Endodermal cell (in vitro differentiated cells): Measurements from ENCODE around the gene KIT. TPM values are rescaled to one million over a fixed set of nuclear protein-coding genes. Genes with fewer than 3 reads are reported as not detected.

Source experiments
- DNase-seq: peaks from one replicate; pipeline ENCODE4 v3.0.0-alpha.2; 2017
- H3K27ac ChIP-seq: 2 replicates; pipeline ENCODE4 v1.5.1; 2013; ENCODE audit warnings: mild to moderate bottlenecking, low read depth, low read length, moderate library complexity
- H3K27me3 ChIP-seq: 2 replicates; pipeline ENCODE4 v1.6.1; 2013; ENCODE audit warnings: mild to moderate bottlenecking, low read length, moderate library complexity; ENCODE audit not compliant: insufficient read depth, control insufficient read depth, poor library complexity, severe bottlenecking
- H3K36me3 ChIP-seq: 2 replicates; pipeline ENCODE4 v1.7.0; 2013; ENCODE audit warnings: mild to moderate bottlenecking, low read length, moderate library complexity; ENCODE audit not compliant: control insufficient read depth, insufficient read depth
- H3K4me1 ChIP-seq: one replicate; pipeline ENCODE4 v1.7.0; 2013; ENCODE audit warnings: low read length; ENCODE audit not compliant: control insufficient read depth, insufficient read depth
- H3K4me3 ChIP-seq: 2 replicates; pipeline ENCODE4 v1.5.1; 2013; ENCODE audit warnings: mild to moderate bottlenecking, low read length, moderate library complexity
- H3K9ac ChIP-seq: 2 replicates; pipeline ENCODE4 v1.6.1; 2013; ENCODE audit warnings: mild to moderate bottlenecking, low read length, moderate library complexity; ENCODE audit not compliant: poor library complexity, severe bottlenecking; ENCODE audit errors: extremely low read depth
- H3K9me3 ChIP-seq: 2 replicates; pipeline ENCODE4 v1.6.1; 2013; ENCODE audit warnings: mild to moderate bottlenecking, low read length, moderate library complexity; ENCODE audit not compliant: control insufficient read depth
- H3K27ac Mint-ChIP-seq: 2 replicates; pipeline ENCODE4 v1.8.0; 2020; ENCODE audit warnings: mixed read lengths
- H3K27me3 Mint-ChIP-seq: 2 replicates; pipeline ENCODE4 v1.8.0; 2021; ENCODE audit warnings: mild to moderate bottlenecking, mixed read lengths; ENCODE audit not compliant: insufficient read depth
- H3K36me3 Mint-ChIP-seq: 2 replicates; pipeline ENCODE4 v1.8.0; 2020; ENCODE audit warnings: low read depth, mixed read lengths
- H3K4me1 Mint-ChIP-seq: 2 replicates; pipeline ENCODE4 v1.8.0; 2020; ENCODE audit warnings: mixed read lengths
- H3K4me3 Mint-ChIP-seq: 2 replicates; pipeline ENCODE4 v1.8.0; 2020; ENCODE audit warnings: mild to moderate bottlenecking, moderate library complexity, mixed read lengths
- H3K9me3 Mint-ChIP-seq: 2 replicates; pipeline ENCODE4 v1.8.0; 2020; ENCODE audit warnings: mild to moderate bottlenecking, mixed read lengths
- CTCF ChIP-seq: fragments of 200-600 bp; sonication (generic); conservative IDR thresholded peaks from 2 replicates; pipeline ENCODE4 v1.5.0; 2021; ENCODE audit warnings: antibody characterized with exemption, mild to moderate bottlenecking
- WGBS, 2 experiments: methylation state at CpG; one replicate each; pipeline versions ENCODE4 v1.1.5 to v1.1.7; 2013; ENCODE audit warnings: missing lambda C conversion rate in 2 of 2, mixed read lengths in 1 of 2; ENCODE audit not compliant: insufficient coverage in 1 of 2, insufficient read length in 1 of 2; 5-methylcytosine and 5-hydroxymethylcytosine counted together
- total RNA-seq, 2 donors: library from RNA; stranded (reverse); fragmentation: NEBNext Ultra II Directional in 1 of 2; extraction: Animal tissue kit (Norgen Biotek cat#: 25700) in 1 of 2; gene quantifications; 2 replicates in 1 of 2; 3 replicates in 1 of 2; pipeline ENCODE4 v1.2.1, GENCODE V29; 2021

KIT gene
- total RNA-seq, 2 donors from 2014 or later, result 135 to 167 TPM

- H3K27ac ChIP-seq, result no peak overlapping the region
- peaks cover 91% of the 10 kb centered on the region for H3K36me3 ChIP-seq
- WGBS, 2 experiments, result 48% methylated on average over 2 of the region's 2 CpGs; no CpG with 5 or more reads in 1 of the 2 experiments
- Mint-ChIP-seq H3K4me3 (no peak overlapping the region), H3K27ac (no peak overlapping the region), H3K27me3 (no peaks in the 10 kb centered on the region), H3K36me3 (peaks cover 79% of the 10 kb centered on the region), H3K4me1 (peaks cover 8% of the 10 kb centered on the region), H3K9me3 (no peaks in the 10 kb centered on the region)
- no peak for DNase-seq
- H3K9me3 ChIP-seq, result no peaks in the 10 kb centered on the region
- no peak for TF ChIP-seq CTCF
- no peak overlapping the region for H3K9ac ChIP-seq
- H3K4me3 ChIP-seq, result peak overlapping the region; percentile 26
- H3K27me3 ChIP-seq, result no peaks in the 10 kb centered on the region
- H3K4me1 ChIP-seq, result peaks cover 8% of the 10 kb centered on the region
Measured at GRCh38 chr4:54700986-54701385, 43.2 kb downstream of the KIT start.

GRCh38 chr4:54703182-54703581 lies 45.4 kb downstream of the KIT start:
- H3K9me3 Mint-ChIP-seq, result no peaks in the 10 kb centered on the region
- peaks cover 74% of the 10 kb centered on the region for H3K36me3 Mint-ChIP-seq
- Histone ChIP-seq H3K9me3 (no peaks in the 10 kb centered on the region), H3K9ac (no peak overlapping the region), H3K36me3 (peaks cover 89% of the 10 kb centered on the region), H3K4me3 (no peak overlapping the region), H3K27ac (no peak overlapping the region), H3K4me1 (peaks cover 8% of the 10 kb centered on the region), H3K27me3 (no peaks in the 10 kb centered on the region)
- no peak overlapping the region for H3K4me3 Mint-ChIP-seq
- no peaks in the 10 kb centered on the region for H3K27me3 Mint-ChIP-seq
- 92% methylated on average over 3 of the region's 4 CpGs; no CpG with 5 or more reads in 1 of the 2 experiments for WGBS, 2 experiments
- peaks cover 10% of the 10 kb centered on the region for H3K4me1 Mint-ChIP-seq
- no peak for TF ChIP-seq CTCF
- no peak overlapping the region for H3K27ac Mint-ChIP-seq
- DNase-seq, result no peak

GRCh38 chr4:54707406-54707805 lies 49.6 kb downstream of the KIT start:
- H3K9me3 Mint-ChIP-seq, result no peaks in the 10 kb centered on the region
- TF ChIP-seq CTCF, result no peak
- no peaks in the 10 kb centered on the region for H3K4me1 ChIP-seq
- H3K27ac ChIP-seq, result no peak overlapping the region
- no peak overlapping the region for H3K9ac ChIP-seq
- no peaks in the 10 kb centered on the region for H3K9me3 ChIP-seq
- peaks cover 2% of the 10 kb centered on the region for H3K4me1 Mint-ChIP-seq
- H3K27ac Mint-ChIP-seq, result no peak overlapping the region
- peaks cover 82% of the 10 kb centered on the region for H3K36me3 Mint-ChIP-seq
- H3K4me3 ChIP-seq, result no peak overlapping the region
- H3K4me3 Mint-ChIP-seq, result no peak overlapping the region
- 95 to 99% methylated on average over 2 to 3 of the region's 3 CpGs for WGBS, 2 experiments
- DNase-seq, result no peak
- H3K27me3 ChIP-seq, result no peaks in the 10 kb centered on the region
- no peaks in the 10 kb centered on the region for H3K27me3 Mint-ChIP-seq
- peaks cover 89% of the 10 kb centered on the region for H3K36me3 ChIP-seq
